H9 (cell line): ENCODE results near the gene PDGFRB. TPM values are rescaled to one million over a fixed set of nuclear protein-coding genes. Genes with fewer than 3 reads are reported as not detected.

Experiments
- DNase-seq: peaks from one replicate; pipeline ENCODE4 v3.0.0-alpha.2; 2017
- H2AFZ ChIP-seq: one replicate; pipeline ENCODE4 v1.6.1; 2013; ENCODE audit warnings: mild to moderate bottlenecking, low read length, control low read depth, moderate library complexity
- H2AK5ac ChIP-seq: 2 replicates; pipeline ENCODE4 v1.6.1; 2013; ENCODE audit warnings: low read length, control low read depth, mixed read lengths; ENCODE audit not compliant: insufficient read length
- H2BK120ac ChIP-seq: one replicate; pipeline ENCODE4 v1.6.1; 2013; ENCODE audit warnings: low read depth, mild to moderate bottlenecking, low read length, control low read depth, inconsistent platforms; ENCODE audit not compliant: poor library complexity, severe bottlenecking
- H2BK12ac ChIP-seq: 2 replicates; pipeline ENCODE4 v1.6.1; 2013; ENCODE audit warnings: low read length, control low read depth, mixed read lengths, low read depth; ENCODE audit not compliant: insufficient read length
- H2BK15ac ChIP-seq: 2 replicates; pipeline ENCODE4 v1.6.1; 2013; ENCODE audit warnings: low read depth, low read length, control low read depth
- H2BK20ac ChIP-seq: one replicate; pipeline ENCODE4 v1.6.1; 2013; ENCODE audit warnings: low read depth, mild to moderate bottlenecking, low read length, control low read depth, inconsistent platforms; ENCODE audit not compliant: poor library complexity, severe bottlenecking
- H2BK5ac ChIP-seq: 2 replicates; pipeline ENCODE4 v1.6.1; 2013; ENCODE audit warnings: low read length, control low read depth, mixed read lengths; ENCODE audit not compliant: insufficient read length
- H3K14ac ChIP-seq: 2 replicates; pipeline ENCODE4 v1.6.1; 2013; ENCODE audit warnings: low read length, control low read depth; ENCODE audit not compliant: insufficient read depth
- H3K18ac ChIP-seq: 2 replicates; pipeline ENCODE4 v1.6.1; 2013; ENCODE audit warnings: low read depth, mild to moderate bottlenecking, mixed read lengths, low read length, control low read depth; ENCODE audit not compliant: insufficient read length
- H3K23ac ChIP-seq: 2 replicates; pipeline ENCODE4 v1.6.1; 2013; ENCODE audit warnings: low read length, control low read depth, mixed read lengths, low read depth; ENCODE audit not compliant: insufficient read length
- H3K23me2 ChIP-seq: 2 replicates; pipeline ENCODE4 v1.6.1; 2013; ENCODE audit warnings: low read depth, mild to moderate bottlenecking, mixed read lengths, low read length, control low read depth; ENCODE audit not compliant: insufficient read length, poor library complexity, severe bottlenecking
- H3K27ac ChIP-seq: 2 replicates; pipeline ENCODE4 v1.5.1; 2013; ENCODE audit warnings: low read length, control low read depth, mixed read lengths, low read depth; ENCODE audit not compliant: insufficient read length
- H3K27me3 ChIP-seq: 2 replicates; pipeline ENCODE4 v1.6.1; 2013; ENCODE audit warnings: low read length, control low read depth, inconsistent platforms; ENCODE audit not compliant: insufficient read depth
- H3K4ac ChIP-seq: 2 replicates; pipeline ENCODE4 v1.6.1; 2013; ENCODE audit warnings: low read depth, mild to moderate bottlenecking, control low read depth, inconsistent platforms, low read length, moderate library complexity
- H3K4me1 ChIP-seq: 2 replicates; pipeline ENCODE4 v1.6.1; 2013; ENCODE audit warnings: low read length, control low read depth, inconsistent platforms; ENCODE audit not compliant: insufficient read depth
- H3K4me2 ChIP-seq: 2 replicates; pipeline ENCODE4 v1.6.1; 2013; ENCODE audit warnings: low read length, control low read depth, mixed read lengths; ENCODE audit not compliant: insufficient read length, insufficient read depth
- H3K56ac ChIP-seq: 2 replicates; pipeline ENCODE4 v1.6.1; 2013; ENCODE audit warnings: low read depth, mild to moderate bottlenecking, mixed read lengths, low read length, control low read depth; ENCODE audit not compliant: insufficient read length
- H3K79me1 ChIP-seq: 2 replicates; pipeline ENCODE4 v1.6.1; 2013; ENCODE audit warnings: low read depth, mild to moderate bottlenecking, moderate library complexity, low read length, control low read depth, inconsistent platforms; ENCODE audit not compliant: insufficient read depth, poor library complexity, severe bottlenecking
- H3K79me2 ChIP-seq: 2 replicates; pipeline ENCODE4 v1.6.1; 2013; ENCODE audit warnings: low read length, control low read depth, inconsistent platforms; ENCODE audit not compliant: insufficient read depth
- H3K9ac ChIP-seq: 2 replicates; pipeline ENCODE4 v1.6.1; 2013; ENCODE audit warnings: low read length, control low read depth, mixed read lengths; ENCODE audit not compliant: insufficient read length; ENCODE audit errors: extremely low read depth
- H3K9me3 ChIP-seq: one replicate; pipeline ENCODE4 v1.6.1; 2013; ENCODE audit warnings: low read depth, low read length, inconsistent platforms; ENCODE audit not compliant: control insufficient read depth
- H3T11ph ChIP-seq: one replicate; pipeline ENCODE4 v1.6.1; 2013; ENCODE audit warnings: mild to moderate bottlenecking, low read length, control low read depth, inconsistent platforms
- H4K20me1 ChIP-seq: one replicate; pipeline ENCODE4 v1.6.1; 2013; ENCODE audit not compliant: control insufficient read depth, insufficient read length, insufficient read depth
- H4K5ac ChIP-seq: 2 replicates; pipeline ENCODE4 v1.6.1; 2013; ENCODE audit warnings: low read depth, mild to moderate bottlenecking, mixed read lengths, low read length, control low read depth; ENCODE audit not compliant: insufficient read length
- H4K8ac ChIP-seq: replicated peaks from 2 replicates; pipeline ENCODE4 v1.6.1; 2013; ENCODE audit warnings: low read length, control low read depth, mixed read lengths, low read depth; ENCODE audit not compliant: insufficient read length
- H4K91ac ChIP-seq: 2 replicates; pipeline ENCODE4 v1.6.1; 2013; ENCODE audit warnings: low read depth, mild to moderate bottlenecking, moderate library complexity, mixed read lengths, low read length, control low read depth; ENCODE audit not compliant: insufficient read length
- H3K27ac Mint-ChIP-seq, 3 experiments: 2 replicates in 2 of 3; 3 replicates in 1 of 3; pipeline ENCODE4 v1.8.0; 2020 to 2021; ENCODE audit warnings: mixed read lengths in 3 of 3, mild to moderate bottlenecking in 1 of 3, moderate library complexity in 1 of 3
- H3K27me3 Mint-ChIP-seq: 2 replicates; pipeline ENCODE4 v1.8.0; 2021; ENCODE audit warnings: low read depth, mild to moderate bottlenecking, moderate library complexity, mixed read lengths
- H3K36me3 Mint-ChIP-seq, 3 experiments: 2 replicates in 2 of 3; 3 replicates in 1 of 3; pipeline ENCODE4 v1.8.0; 2020 to 2021; ENCODE audit warnings: low read depth in 3 of 3, mixed read lengths in 3 of 3; ENCODE audit not compliant: insufficient read depth in 1 of 3
- H3K4me1 Mint-ChIP-seq, 2 experiments: 2 replicates each; pipeline ENCODE4 v1.8.0; 2020; ENCODE audit warnings: mixed read lengths in 2 of 2
- H3K4me3 Mint-ChIP-seq, 2 experiments: 2 replicates in 1 of 2; 3 replicates in 1 of 2; pipeline ENCODE4 v1.8.0; 2020 to 2021; ENCODE audit warnings: mild to moderate bottlenecking in 2 of 2, mixed read lengths in 2 of 2, moderate library complexity in 1 of 2
- H3K9me3 Mint-ChIP-seq, 2 experiments: 2 replicates in 1 of 2; 3 replicates in 1 of 2; pipeline ENCODE4 v1.8.0; 2020; ENCODE audit warnings: mild to moderate bottlenecking in 2 of 2, mixed read lengths in 2 of 2, moderate library complexity in 1 of 2
- WGBS: extraction: QIAGEN DNeasy Blood & Tissue Kit; methylation state at CpG from one replicate; pipeline ENCODE4 v1.1.7; 2013; ENCODE audit warnings: missing lambda C conversion rate, low lambda C conversion rate, mixed read lengths; ENCODE audit not compliant: insufficient read length; ENCODE audit errors: extremely low coverage; 5-methylcytosine and 5-hydroxymethylcytosine counted together
- total RNA-seq: library from RNA; stranded (reverse); gene quantifications from 2 replicates; pipeline ENCODE4 v1.2.1, GENCODE V29; 2021
- TF ChIP-seq, protein P1 (sequence below): fragments of 200-600 bp; sonication (generic); conservative IDR thresholded peaks from 3 replicates; pipeline ENCODE4 v1.8.0; 2021; ENCODE audit warnings: antibody characterized with exemption, mild to moderate bottlenecking

Gene PDGFRB
- total RNA-seq, 1 experiment from 2014 or later, result 2.2 TPM

DNA sequence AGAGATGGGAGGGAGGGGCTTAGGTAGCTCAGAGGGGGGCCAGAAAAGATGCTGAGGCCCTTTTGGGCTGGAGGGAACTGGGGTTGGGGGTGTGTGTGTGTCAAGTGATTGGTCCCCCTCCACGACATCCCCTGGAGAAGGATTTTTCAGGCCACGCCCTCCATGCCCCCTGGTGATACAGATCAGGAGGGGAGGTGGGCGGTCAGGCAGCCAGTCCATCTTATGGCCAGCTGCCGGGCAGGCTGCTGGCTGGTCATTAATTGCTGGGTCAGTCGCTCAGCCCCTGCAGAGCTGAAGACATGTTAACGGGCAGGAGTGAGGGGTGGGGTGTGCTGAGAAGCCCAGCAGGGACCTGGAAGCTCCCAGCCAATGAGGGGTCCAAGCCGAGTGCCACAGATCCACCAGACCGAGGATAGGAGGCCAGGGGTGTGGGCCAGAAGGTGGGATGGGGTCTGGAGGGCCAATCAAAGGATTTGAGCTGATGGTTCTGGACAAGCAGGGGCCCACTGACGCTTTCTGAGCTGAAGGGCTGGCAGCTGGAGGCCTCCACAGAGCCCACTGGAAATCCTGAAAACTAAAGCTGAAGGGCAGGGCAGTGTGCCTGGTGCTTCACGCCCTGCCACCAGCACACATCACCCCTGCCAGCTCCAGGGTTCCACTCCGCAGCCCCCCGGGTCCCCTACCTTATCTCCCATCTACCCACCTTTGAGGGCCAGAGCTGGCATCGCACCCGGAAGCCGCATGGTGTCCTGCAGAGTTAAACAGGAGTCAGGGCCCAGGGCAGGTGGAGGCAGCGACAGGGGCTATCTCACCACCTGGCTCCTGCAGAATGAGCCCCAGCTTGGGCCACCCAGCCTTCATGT lies 19.1 kb downstream of the PDGFRB start:
- no CpG with 5 or more reads among the region's 16 CpGs for WGBS
- H3K4me1 Mint-ChIP-seq, result peaks cover 37 to 50% of the 10 kb centered on the region in 2 experiments

More for the DNA sequence above, 19.1 kb downstream of the PDGFRB start:
- Histone ChIP-seq H3K4ac (no peak overlapping the region), H3T11ph (no peak overlapping the region), H3K56ac (no peak overlapping the region), H3K9ac (no peak overlapping the region), H2BK20ac (no peak overlapping the region), H2BK15ac (no peak overlapping the region), H2BK120ac (no peak overlapping the region), H4K5ac (no peak overlapping the region), H3K79me1 (no peaks in the 10 kb centered on the region), H2AK5ac (no peak overlapping the region), H3K4me1 (peaks cover 17% of the 10 kb centered on the region; the same call in 1 of the 2 replicates), H2BK5ac (no peak overlapping the region), H3K9me3 (no peaks in the 10 kb centered on the region), H2BK12ac (no peak overlapping the region), H3K27me3 (no peaks in the 10 kb centered on the region), H3K23me2 (no peaks in the 10 kb centered on the region), H4K91ac (no peak overlapping the region), H3K4me2 (no peak overlapping the region), H3K27ac (no peak overlapping the region), H4K8ac (no peak overlapping the region), H3K18ac (no peak overlapping the region), H3K14ac (peak overlapping the region; percentile 10; the same call in 1 of the 2 replicates), H4K20me1 (peaks cover 2% of the 10 kb centered on the region), H3K23ac (no peak overlapping the region), H3K79me2 (no peaks in the 10 kb centered on the region), H2AFZ (no peak overlapping the region)
- Mint-ChIP-seq H3K27ac (peak overlapping the region in 1 of 3 experiments; percentile 92; a peak in 1 of 7 replicates), H3K27me3 (peaks cover 58% of the 10 kb centered on the region), H3K36me3 (no peaks in the 10 kb centered on the region), H3K4me3 (no peak overlapping the region), H3K9me3 (no peaks in the 10 kb centered on the region)
- TF ChIP-seq, protein P1, sequence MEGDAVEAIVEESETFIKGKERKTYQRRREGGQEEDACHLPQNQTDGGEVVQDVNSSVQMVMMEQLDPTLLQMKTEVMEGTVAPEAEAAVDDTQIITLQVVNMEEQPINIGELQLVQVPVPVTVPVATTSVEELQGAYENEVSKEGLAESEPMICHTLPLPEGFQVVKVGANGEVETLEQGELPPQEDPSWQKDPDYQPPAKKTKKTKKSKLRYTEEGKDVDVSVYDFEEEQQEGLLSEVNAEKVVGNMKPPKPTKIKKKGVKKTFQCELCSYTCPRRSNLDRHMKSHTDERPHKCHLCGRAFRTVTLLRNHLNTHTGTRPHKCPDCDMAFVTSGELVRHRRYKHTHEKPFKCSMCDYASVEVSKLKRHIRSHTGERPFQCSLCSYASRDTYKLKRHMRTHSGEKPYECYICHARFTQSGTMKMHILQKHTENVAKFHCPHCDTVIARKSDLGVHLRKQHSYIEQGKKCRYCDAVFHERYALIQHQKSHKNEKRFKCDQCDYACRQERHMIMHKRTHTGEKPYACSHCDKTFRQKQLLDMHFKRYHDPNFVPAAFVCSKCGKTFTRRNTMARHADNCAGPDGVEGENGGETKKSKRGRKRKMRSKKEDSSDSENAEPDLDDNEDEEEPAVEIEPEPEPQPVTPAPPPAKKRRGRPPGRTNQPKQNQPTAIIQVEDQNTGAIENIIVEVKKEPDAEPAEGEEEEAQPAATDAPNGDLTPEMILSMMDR, result no peak
- DNase-seq, result no peak
